Neural cell (in vitro differentiated cells): ENCODE measurements around the gene TMCC2. TPM values are rescaled to one million over a fixed set of nuclear protein-coding genes. Genes with fewer than 3 reads are reported as not detected.

Experiments
- H2AFZ ChIP-seq: fragments of 200-600, 300-800 bp; sonication (generic), shearing (Covaris generic); 2 replicates; pipeline ENCODE4 v1.6.0; 2014; ENCODE audit warnings: low read depth, mild to moderate bottlenecking, antibody characterized with exemption, low read length, moderate library complexity
- H3F3A ChIP-seq: fragments of 200-600 bp; shearing (Covaris generic); 2 replicates; pipeline ENCODE4 v1.6.1; 2016; ENCODE audit warnings: mild to moderate bottlenecking, moderate library complexity, mixed read lengths, antibody characterized with exemption, low read length; ENCODE audit not compliant: insufficient read depth, poor library complexity, severe bottlenecking
- H3K27ac ChIP-seq: fragments of 200-600, 300-800 bp; sonication (generic), shearing (Covaris generic); 2 replicates; pipeline ENCODE4 v1.5.1; 2014; ENCODE audit warnings: mild to moderate bottlenecking, low read length, moderate library complexity
- H3K27me3 ChIP-seq: fragments of 300-800, 200-600 bp; sonication (generic), shearing (Covaris generic); 2 replicates; pipeline ENCODE4 v1.6.0; 2014; ENCODE audit warnings: mild to moderate bottlenecking, low read depth, low read length, moderate library complexity; ENCODE audit not compliant: insufficient read depth
- H3K36me3 ChIP-seq: fragments of 300-800, 200-600 bp; sonication (generic), shearing (Covaris generic); 2 replicates; pipeline ENCODE4 v1.5.1; 2014; ENCODE audit warnings: mild to moderate bottlenecking, antibody characterized with exemption, low read length, moderate library complexity; ENCODE audit not compliant: insufficient read depth
- H3K4me2 ChIP-seq: fragments of 300-800, 200-600 bp; sonication (generic), shearing (Covaris generic); 2 replicates; pipeline ENCODE4 v1.6.0; 2014; ENCODE audit warnings: mild to moderate bottlenecking, low read length
- H3K4me3 ChIP-seq: fragments of 300-800, 200-600 bp; sonication (generic), shearing (Covaris generic); 2 replicates; pipeline ENCODE4 v1.5.1; 2014; ENCODE audit warnings: mild to moderate bottlenecking, low read length, moderate library complexity
- H3K79me2 ChIP-seq: fragments of 200-600 bp; shearing (Covaris generic); replicated peaks from 2 replicates; pipeline ENCODE4 v1.6.0; 2014; ENCODE audit warnings: mild to moderate bottlenecking, low read length, moderate library complexity; ENCODE audit not compliant: insufficient read depth
- H3K9ac ChIP-seq: fragments of 300-800, 200-600 bp; sonication (generic), shearing (Covaris generic); 2 replicates; pipeline ENCODE4 v1.6.1; 2016; ENCODE audit warnings: mild to moderate bottlenecking, low read length, mixed read lengths
- H3K9me2 ChIP-seq: fragments of 200-600 bp; shearing (Covaris generic); 2 replicates; pipeline ENCODE4 v1.6.1; 2016; ENCODE audit warnings: mild to moderate bottlenecking, low read length, mixed read lengths; ENCODE audit not compliant: insufficient read depth
- H3K9me3 ChIP-seq: fragments of 200-600, 300-800 bp; sonication (generic), shearing (Covaris generic); 2 replicates; pipeline ENCODE4 v1.6.1; 2016; ENCODE audit warnings: mild to moderate bottlenecking, mixed run types, low read length, moderate library complexity, mixed read lengths
- H4K20me1 ChIP-seq: fragments of 200-600 bp; shearing (Covaris generic); 2 replicates; pipeline ENCODE4 v1.6.1; 2016; ENCODE audit warnings: mild to moderate bottlenecking, mixed run types; ENCODE audit not compliant: insufficient read depth
- EP300 ChIP-seq: fragments of 450-650 bp; conservative IDR thresholded peaks from 2 replicates; pipeline ENCODE4 v1.6.1; 2014; ENCODE audit warnings: antibody characterized with exemption, mild to moderate bottlenecking, moderate library complexity; ENCODE audit not compliant: poor library complexity, severe bottlenecking
- EZH2 ChIP-seq: fragments of 200-600, 300-800 bp; shearing (Covaris generic), sonication (generic); IDR thresholded peaks from 2 replicates; pipeline ENCODE4 v1.6.1; 2014; ENCODE audit warnings: antibody characterized with exemption, low read length, borderline replicate concordance, mild to moderate bottlenecking; ENCODE audit not compliant: insufficient read depth, poor library complexity, severe bottlenecking
- MXI1 ChIP-seq: fragments of 450-650 bp; conservative IDR thresholded peaks from 2 replicates; pipeline ENCODE4 v1.6.1; 2014; ENCODE audit warnings: antibody characterized with exemption, mild to moderate bottlenecking; ENCODE audit not compliant: poor library complexity, severe bottlenecking
- POLR2AphosphoS5 ChIP-seq: IDR thresholded peaks from 2 replicates; pipeline ENCODE4 v1.6.1; 2012
- RAD21 ChIP-seq: fragments of 450-650 bp; conservative IDR thresholded peaks from 2 replicates; pipeline ENCODE4 v1.6.1; 2014; ENCODE audit warnings: antibody characterized with exemption, mild to moderate bottlenecking, moderate library complexity
- SMC3 ChIP-seq: fragments of 450-650 bp; conservative IDR thresholded peaks from 2 replicates; pipeline ENCODE4 v1.6.1; 2014; ENCODE audit warnings: antibody characterized with exemption, mild to moderate bottlenecking, moderate library complexity; ENCODE audit not compliant: poor library complexity
- TAF1 ChIP-seq: IDR thresholded peaks from 2 replicates; pipeline ENCODE4 v1.6.1; 2012; ENCODE audit warnings: low read depth
- polyA plus RNA-seq: library from polyadenylated mRNA; depleted of rRNA; stranded (reverse); fragments of >200 nt; gene quantifications from 2 replicates; pipeline ENCODE4 v1.2.3, GENCODE V29; 2014
- TF ChIP-seq, protein P1 (sequence below): fragments of 450-650 bp; IDR thresholded peaks from 2 replicates; pipeline ENCODE4 v1.5.1; 2014; ENCODE audit warnings: antibody characterized with exemption, mild to moderate bottlenecking, moderate library complexity; ENCODE audit not compliant: poor library complexity, severe bottlenecking
- TF ChIP-seq, protein P2 (sequence below): IDR thresholded peaks from 2 replicates; pipeline ENCODE4 v1.6.1; 2012; ENCODE audit warnings: borderline replicate concordance

Gene TMCC2
- polyA plus RNA-seq, 1 donor from 2014 or later = 32.2 TPM

DNA sequence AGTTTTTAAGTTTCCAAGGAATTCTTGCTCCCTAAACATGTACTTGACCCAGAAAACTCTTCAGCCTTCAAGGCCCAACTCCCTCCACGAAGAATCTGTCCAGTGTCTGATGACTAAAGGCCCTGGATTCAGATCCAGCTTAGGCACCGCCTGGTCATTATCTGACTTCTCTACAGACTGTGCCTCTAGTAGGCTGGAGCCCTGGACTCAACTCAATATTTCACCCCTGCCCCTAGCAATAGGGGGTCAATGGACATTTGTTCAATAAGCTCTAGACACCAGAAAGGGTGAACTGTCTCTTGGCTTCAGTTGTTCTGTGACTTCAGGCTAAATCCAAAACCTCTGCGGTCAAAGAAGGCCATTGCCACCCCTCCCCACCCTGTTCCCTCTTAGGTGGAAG, 59.3 kb downstream of the TMCC2 start:
- TF ChIP-seq SMC3 = no peak
- TF ChIP-seq, protein P1, sequence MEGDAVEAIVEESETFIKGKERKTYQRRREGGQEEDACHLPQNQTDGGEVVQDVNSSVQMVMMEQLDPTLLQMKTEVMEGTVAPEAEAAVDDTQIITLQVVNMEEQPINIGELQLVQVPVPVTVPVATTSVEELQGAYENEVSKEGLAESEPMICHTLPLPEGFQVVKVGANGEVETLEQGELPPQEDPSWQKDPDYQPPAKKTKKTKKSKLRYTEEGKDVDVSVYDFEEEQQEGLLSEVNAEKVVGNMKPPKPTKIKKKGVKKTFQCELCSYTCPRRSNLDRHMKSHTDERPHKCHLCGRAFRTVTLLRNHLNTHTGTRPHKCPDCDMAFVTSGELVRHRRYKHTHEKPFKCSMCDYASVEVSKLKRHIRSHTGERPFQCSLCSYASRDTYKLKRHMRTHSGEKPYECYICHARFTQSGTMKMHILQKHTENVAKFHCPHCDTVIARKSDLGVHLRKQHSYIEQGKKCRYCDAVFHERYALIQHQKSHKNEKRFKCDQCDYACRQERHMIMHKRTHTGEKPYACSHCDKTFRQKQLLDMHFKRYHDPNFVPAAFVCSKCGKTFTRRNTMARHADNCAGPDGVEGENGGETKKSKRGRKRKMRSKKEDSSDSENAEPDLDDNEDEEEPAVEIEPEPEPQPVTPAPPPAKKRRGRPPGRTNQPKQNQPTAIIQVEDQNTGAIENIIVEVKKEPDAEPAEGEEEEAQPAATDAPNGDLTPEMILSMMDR = no peak
- TF ChIP-seq, protein P2, sequence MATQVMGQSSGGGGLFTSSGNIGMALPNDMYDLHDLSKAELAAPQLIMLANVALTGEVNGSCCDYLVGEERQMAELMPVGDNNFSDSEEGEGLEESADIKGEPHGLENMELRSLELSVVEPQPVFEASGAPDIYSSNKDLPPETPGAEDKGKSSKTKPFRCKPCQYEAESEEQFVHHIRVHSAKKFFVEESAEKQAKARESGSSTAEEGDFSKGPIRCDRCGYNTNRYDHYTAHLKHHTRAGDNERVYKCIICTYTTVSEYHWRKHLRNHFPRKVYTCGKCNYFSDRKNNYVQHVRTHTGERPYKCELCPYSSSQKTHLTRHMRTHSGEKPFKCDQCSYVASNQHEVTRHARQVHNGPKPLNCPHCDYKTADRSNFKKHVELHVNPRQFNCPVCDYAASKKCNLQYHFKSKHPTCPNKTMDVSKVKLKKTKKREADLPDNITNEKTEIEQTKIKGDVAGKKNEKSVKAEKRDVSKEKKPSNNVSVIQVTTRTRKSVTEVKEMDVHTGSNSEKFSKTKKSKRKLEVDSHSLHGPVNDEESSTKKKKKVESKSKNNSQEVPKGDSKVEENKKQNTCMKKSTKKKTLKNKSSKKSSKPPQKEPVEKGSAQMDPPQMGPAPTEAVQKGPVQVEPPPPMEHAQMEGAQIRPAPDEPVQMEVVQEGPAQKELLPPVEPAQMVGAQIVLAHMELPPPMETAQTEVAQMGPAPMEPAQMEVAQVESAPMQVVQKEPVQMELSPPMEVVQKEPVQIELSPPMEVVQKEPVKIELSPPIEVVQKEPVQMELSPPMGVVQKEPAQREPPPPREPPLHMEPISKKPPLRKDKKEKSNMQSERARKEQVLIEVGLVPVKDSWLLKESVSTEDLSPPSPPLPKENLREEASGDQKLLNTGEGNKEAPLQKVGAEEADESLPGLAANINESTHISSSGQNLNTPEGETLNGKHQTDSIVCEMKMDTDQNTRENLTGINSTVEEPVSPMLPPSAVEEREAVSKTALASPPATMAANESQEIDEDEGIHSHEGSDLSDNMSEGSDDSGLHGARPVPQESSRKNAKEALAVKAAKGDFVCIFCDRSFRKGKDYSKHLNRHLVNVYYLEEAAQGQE = no peak
- no peak for TF ChIP-seq POLR2AphosphoS5
- no peak for TF ChIP-seq TAF1
- Histone ChIP-seq H2AFZ (no peak overlapping the region), H3K4me3 (no peak overlapping the region), H3K27me3 (no peaks in the 10 kb centered on the region), H3K9me2 (no peaks in the 10 kb centered on the region), H4K20me1 (no peaks in the 10 kb centered on the region), H3K36me3 (no peaks in the 10 kb centered on the region), H3K79me2 (no peaks in the 10 kb centered on the region), H3F3A (no peaks in the 10 kb centered on the region), H3K27ac (no peak overlapping the region), H3K9me3 (no peaks in the 10 kb centered on the region), H3K9ac (no peak overlapping the region), H3K4me2 (no peak overlapping the region)

DNA sequence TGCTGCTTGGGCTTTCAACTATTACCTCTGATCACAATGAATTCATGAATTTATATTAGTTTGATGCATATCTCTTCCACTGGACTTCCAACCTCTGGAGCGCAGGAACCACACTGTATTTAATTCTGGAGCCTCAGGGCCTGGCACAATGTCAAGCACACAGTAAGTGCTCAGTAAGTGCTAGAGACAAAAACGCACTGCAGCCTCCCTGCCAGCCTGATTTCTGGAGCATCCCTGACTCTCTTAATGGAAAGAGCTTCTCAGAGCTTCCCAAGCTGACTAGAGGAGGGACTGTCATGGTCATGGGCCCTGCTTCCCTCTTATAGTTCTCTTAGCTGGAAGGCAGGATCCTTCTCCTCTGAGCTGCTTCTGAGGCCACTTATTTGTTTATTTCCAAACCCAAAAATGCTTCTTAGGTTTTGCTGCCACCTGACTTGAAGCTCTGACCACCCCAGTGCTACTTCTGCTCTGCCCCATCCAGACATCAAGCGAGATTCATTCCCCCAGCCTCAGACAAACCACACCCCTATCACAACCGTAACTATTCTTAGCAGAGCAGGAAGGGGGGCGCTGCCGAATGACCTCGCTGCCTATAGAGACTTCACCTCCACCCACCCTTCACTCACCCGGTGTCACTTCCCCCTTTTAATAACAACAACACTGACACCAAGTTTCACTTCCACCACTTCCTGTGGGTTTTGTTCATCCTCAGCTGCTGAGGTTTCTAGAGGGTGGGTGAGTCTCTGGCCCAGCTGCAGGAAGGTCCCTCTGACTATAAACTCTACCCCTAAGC, 60.2 kb downstream of the TMCC2 start:
- TF ChIP-seq, protein P2 = no peak
- no peak for TF ChIP-seq EP300
- no peak for TF ChIP-seq TAF1
- TF ChIP-seq, protein P1 = no peak
- TF ChIP-seq MXI1 = no peak
- no peak for TF ChIP-seq POLR2AphosphoS5
- no peak for TF ChIP-seq EZH2
- no peak for TF ChIP-seq RAD21
- TF ChIP-seq SMC3 = no peak
- H3K9me3 ChIP-seq = no peaks in the 10 kb centered on the region
- H3K79me2 ChIP-seq = no peaks in the 10 kb centered on the region
- no peak overlapping the region for H3K4me3 ChIP-seq
- no peak overlapping the region for H3K9ac ChIP-seq
- no peak overlapping the region for H3K27ac ChIP-seq
- no peak overlapping the region for H3K4me2 ChIP-seq
- H2AFZ ChIP-seq = no peak overlapping the region
- H3K27me3 ChIP-seq = no peaks in the 10 kb centered on the region
- no peaks in the 10 kb centered on the region for H3K36me3 ChIP-seq
- H3F3A ChIP-seq = no peaks in the 10 kb centered on the region
- no peaks in the 10 kb centered on the region for H3K9me2 ChIP-seq
- H4K20me1 ChIP-seq = no peaks in the 10 kb centered on the region
